ENCODE measurements around the gene PRDM11.

PRDM11 gene

DNA sequence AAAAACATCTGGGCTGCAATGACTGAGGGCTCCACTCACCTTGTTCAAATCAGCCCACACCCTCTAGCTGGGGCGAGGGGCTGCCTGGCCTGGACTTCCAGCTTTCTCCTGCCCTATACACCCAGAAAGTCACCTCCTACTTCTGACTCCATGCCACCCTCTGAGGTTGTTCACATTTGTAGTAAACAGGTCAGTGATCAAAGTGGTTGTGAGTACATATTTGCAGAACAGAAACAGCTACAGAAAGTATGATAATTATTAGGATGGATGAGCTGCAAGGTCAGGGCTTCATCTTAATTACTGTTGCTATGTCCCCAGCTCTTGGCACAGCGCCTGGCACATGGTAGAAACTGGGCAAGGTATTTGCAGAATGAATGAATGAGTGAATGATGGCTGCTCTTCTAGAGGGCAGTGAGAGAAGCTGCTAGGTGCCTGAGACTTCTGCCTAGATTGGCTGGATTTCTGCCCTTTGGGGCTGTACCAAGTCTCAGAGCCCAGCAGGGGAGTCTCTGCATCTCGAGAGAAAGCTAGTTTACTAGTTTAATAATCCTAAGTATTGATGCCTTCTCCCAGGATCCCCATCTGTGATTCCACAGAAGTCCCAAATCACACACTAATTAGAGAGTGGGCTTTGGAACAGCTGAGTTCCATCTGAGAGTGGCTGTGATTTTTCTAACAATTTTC lies 103.7 kb downstream of the PRDM11 start:
- Histone ChIP-seq H3K27me3 (ENCODE audit: control insufficient read depth, insufficient read depth, low read length) (no peaks in the 10 kb centered on the region), H3K4me3 (ENCODE audit: low read length) (no peak overlapping the region), H3K27ac (ENCODE audit: low read length) (no peak overlapping the region), H3K4me1 (ENCODE audit: control insufficient read depth, low read depth, low read length) (no peaks in the 10 kb centered on the region), H3K9ac (ENCODE audit: low read length) (no peak overlapping the region), H3K9me3 (ENCODE audit: control insufficient read depth, low read depth, low read length) (no peaks in the 10 kb centered on the region), H3K36me3 (ENCODE audit: control insufficient read depth, low read depth, low read length) (no peaks in the 10 kb centered on the region)

DNA sequence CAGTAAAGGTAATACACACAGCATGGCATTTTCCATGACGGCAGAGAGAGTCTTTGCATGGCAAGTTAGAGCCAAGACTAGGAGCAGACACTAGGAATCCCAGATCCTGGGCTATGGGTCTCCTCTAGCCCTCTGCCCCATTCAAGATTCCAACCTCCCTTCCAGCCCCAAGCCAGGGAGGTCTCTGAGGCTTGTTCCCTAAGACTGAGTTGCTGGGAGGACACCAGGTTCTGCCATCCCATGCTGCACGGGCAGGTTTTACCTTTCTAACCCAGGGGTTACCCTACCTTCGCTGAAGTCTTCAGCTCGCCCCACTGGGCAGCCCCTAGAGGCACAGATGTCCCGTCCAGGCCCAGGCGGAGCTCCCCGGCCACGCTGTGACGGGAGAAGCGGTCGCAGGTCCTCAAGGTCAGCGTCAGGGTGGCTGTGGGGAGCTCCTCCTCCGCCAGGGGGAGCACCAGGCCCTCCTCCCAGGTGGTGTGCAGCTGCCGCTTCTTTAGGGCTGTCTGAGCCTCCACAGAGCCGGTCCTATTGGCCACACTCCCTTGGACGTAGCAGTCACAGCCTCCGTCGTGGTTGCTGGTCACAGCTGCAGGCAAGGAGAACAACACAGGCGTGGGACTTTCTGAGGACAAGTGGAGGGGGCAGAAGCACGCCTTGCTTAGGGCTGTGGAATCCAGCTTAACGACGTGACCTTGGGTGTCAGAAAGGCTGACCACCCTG lies 105.9 kb downstream of the PRDM11 start:
- no peaks in the 10 kb centered on the region for H3K36me3 ChIP-seq (ENCODE audit: control insufficient read depth, low read depth, low read length)
- H3K9ac ChIP-seq (ENCODE audit: low read length), result no peak overlapping the region
- H3K27me3 ChIP-seq (ENCODE audit: control insufficient read depth, insufficient read depth, low read length), result no peaks in the 10 kb centered on the region
- H3K4me1 ChIP-seq (ENCODE audit: control insufficient read depth, low read depth, low read length), result no peaks in the 10 kb centered on the region
- no peak overlapping the region for H3K4me3 ChIP-seq (ENCODE audit: low read length)
- H3K9me3 ChIP-seq (ENCODE audit: control insufficient read depth, low read depth, low read length), result no peaks in the 10 kb centered on the region
- H3K27ac ChIP-seq (ENCODE audit: low read length), result no peak overlapping the region

DNA sequence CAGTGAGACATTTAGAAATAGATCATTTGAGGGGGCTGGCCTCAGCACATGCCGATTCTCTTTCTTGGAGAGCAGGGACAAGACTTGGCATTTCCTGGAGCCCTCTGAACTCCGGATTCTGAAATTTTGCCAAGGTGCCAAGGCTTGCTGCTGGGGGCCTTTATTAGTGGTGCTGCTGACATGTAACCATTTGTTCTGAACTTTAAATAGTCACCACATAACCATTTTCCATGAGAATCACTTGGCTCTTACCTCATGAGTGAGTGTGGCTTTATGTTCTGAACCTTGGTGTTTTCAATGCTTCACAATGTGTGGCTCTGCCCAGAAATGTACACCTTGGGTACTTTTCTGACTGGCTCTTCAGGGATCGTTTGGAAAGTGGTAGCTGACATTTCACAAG lies 106.4 kb downstream of the PRDM11 start:
- Histone ChIP-seq H3K9ac (ENCODE audit: low read length) (no peak overlapping the region), H3K36me3 (ENCODE audit: control insufficient read depth, low read depth, low read length) (no peaks in the 10 kb centered on the region), H3K4me3 (ENCODE audit: low read length) (no peak overlapping the region), H3K27ac (ENCODE audit: low read length) (no peak overlapping the region), H3K9me3 (ENCODE audit: control insufficient read depth, low read depth, low read length) (no peaks in the 10 kb centered on the region), H3K4me1 (ENCODE audit: control insufficient read depth, low read depth, low read length) (no peaks in the 10 kb centered on the region), H3K27me3 (ENCODE audit: control insufficient read depth, insufficient read depth, low read length) (no peaks in the 10 kb centered on the region)

DNA sequence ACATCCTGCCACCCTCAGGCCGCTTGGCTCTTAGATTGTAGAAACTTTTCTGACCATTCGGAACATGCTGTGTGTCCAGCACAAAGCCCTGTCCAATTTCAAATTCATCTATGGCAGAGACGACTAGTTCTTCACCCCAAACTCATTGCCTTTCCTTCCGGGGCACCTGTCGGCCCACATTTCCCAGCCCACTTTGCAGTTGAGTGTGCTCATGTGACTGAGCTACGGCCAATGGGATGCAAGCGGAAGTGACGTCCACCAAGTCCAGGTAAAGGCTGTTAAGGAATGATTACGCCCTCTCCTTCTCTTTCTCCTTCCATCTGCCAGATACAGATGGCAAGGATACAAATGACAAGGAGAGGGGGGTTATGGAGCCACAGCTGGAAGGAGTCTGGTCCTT lies 107.2 kb downstream of the PRDM11 start:
- no peak overlapping the region for H3K4me3 ChIP-seq (ENCODE audit: low read length)
- H3K27me3 ChIP-seq (ENCODE audit: control insufficient read depth, insufficient read depth, low read length), result no peaks in the 10 kb centered on the region
- no peaks in the 10 kb centered on the region for H3K36me3 ChIP-seq (ENCODE audit: control insufficient read depth, low read depth, low read length)
- no peaks in the 10 kb centered on the region for H3K9me3 ChIP-seq (ENCODE audit: control insufficient read depth, low read depth, low read length)
- H3K27ac ChIP-seq (ENCODE audit: low read length), result no peak overlapping the region
- H3K9ac ChIP-seq (ENCODE audit: low read length), result no peak overlapping the region
- H3K4me1 ChIP-seq (ENCODE audit: control insufficient read depth, low read depth, low read length), result no peaks in the 10 kb centered on the region

DNA sequence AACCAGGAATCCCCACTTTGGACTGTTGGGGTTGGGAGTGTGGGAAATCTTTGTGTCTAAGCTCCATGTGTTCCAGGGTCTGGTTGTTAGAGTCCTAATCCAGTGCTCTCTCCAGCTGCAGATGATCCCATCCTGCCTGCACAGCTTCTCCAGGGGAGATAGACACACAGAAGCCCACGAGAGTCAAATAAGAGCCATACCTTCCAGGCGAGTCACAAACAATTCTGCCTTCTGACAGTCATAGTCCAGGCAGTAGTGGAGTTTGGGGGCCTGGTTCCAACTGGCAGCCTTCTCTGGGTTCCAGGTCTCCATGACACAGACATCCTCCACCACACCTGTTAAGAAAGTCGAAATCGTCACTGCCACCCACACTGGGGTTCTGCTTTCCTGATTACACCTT lies 107.6 kb downstream of the PRDM11 start:
- Histone ChIP-seq H3K9ac (ENCODE audit: low read length) (no peak overlapping the region), H3K27ac (ENCODE audit: low read length) (no peak overlapping the region), H3K9me3 (ENCODE audit: control insufficient read depth, low read depth, low read length) (no peaks in the 10 kb centered on the region), H3K4me1 (ENCODE audit: control insufficient read depth, low read depth, low read length) (no peaks in the 10 kb centered on the region), H3K36me3 (ENCODE audit: control insufficient read depth, low read depth, low read length) (no peaks in the 10 kb centered on the region), H3K4me3 (ENCODE audit: low read length) (no peak overlapping the region), H3K27me3 (ENCODE audit: control insufficient read depth, insufficient read depth, low read length) (no peaks in the 10 kb centered on the region)

DNA sequence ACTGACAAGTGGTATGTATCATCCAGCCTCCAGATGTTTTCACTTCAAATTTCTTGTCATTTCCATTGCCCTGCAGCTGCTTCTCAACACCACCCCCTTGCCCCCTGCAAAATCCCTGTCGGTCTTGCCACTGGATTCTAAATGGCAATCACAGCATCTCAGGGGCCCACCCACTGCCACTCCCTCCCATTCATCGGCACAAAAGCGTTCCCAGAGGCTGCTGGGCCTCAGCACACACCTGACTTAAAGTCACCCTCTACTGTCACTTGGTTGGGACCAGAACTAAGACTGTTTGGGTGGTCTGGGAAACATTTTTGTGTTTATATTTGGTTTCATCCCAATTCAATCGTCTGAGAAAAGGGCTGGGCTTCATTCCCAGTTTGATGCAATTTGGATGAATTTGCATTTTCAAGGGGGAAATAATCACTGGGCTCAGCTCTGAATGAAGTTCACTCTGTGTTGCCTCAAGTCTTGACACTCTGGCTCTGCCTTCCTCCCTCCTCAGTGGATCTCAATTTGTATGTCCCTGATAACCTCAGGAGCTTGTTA lies 112.6 kb downstream of the PRDM11 start:
- Histone ChIP-seq H3K27ac (ENCODE audit: low read length) (no peak overlapping the region), H3K36me3 (ENCODE audit: control insufficient read depth, low read depth, low read length) (no peaks in the 10 kb centered on the region), H3K9ac (ENCODE audit: low read length) (no peak overlapping the region), H3K27me3 (ENCODE audit: control insufficient read depth, insufficient read depth, low read length) (no peaks in the 10 kb centered on the region), H3K9me3 (ENCODE audit: control insufficient read depth, low read depth, low read length) (no peaks in the 10 kb centered on the region), H3K4me3 (ENCODE audit: low read length) (no peak overlapping the region), H3K4me1 (ENCODE audit: control insufficient read depth, low read depth, low read length) (peaks cover 4% of the 10 kb centered on the region)

DNA sequence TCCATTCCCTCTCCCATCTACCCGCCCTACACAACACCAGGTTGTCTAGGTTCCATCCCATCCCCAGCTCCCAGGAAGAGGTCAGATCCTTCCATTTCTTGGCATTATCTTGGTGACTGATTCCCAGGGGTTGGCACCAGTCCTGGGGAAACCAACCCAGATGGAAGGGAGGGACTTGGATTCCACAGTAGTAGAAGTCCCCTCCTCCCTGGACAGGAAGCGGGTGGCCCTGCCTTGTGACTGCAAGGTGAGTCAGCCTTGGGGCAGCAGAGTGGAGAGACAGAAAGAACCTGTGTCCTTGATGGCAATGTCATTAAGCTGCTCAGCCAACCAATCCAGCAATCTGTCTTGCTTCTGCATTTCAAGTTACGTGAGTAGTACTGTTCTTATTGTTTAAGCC lies 113.2 kb downstream of the PRDM11 start:
- H3K36me3 ChIP-seq (ENCODE audit: control insufficient read depth, low read depth, low read length), result no peaks in the 10 kb centered on the region
- H3K9me3 ChIP-seq (ENCODE audit: control insufficient read depth, low read depth, low read length), result no peaks in the 10 kb centered on the region
- H3K27me3 ChIP-seq (ENCODE audit: control insufficient read depth, insufficient read depth, low read length), result no peaks in the 10 kb centered on the region
- H3K4me1 ChIP-seq (ENCODE audit: control insufficient read depth, low read depth, low read length), result peaks cover 4% of the 10 kb centered on the region
- H3K27ac ChIP-seq (ENCODE audit: low read length), result no peak overlapping the region
- H3K9ac ChIP-seq (ENCODE audit: low read length), result no peak overlapping the region
- no peak overlapping the region for H3K4me3 ChIP-seq (ENCODE audit: low read length)

DNA sequence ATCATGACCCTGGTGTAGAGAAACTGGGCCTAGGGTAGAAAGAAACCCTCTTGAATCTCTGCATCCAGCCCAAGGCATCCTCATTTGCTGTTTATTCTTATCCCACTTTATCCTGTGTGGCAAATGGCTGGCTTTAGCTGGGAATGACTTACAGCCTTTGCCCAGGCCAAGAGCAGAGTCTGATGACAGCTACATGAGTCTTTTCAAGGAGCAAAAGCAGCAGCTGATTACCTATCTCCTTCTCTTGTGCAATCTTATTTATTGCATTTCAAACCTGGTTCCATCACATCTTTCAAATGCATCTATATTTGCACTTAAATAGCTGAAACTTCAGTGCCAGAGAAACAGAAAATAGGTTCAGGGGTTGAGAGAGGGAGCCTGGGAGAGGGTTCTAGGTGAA lies 113.6 kb downstream of the PRDM11 start:
- no peaks in the 10 kb centered on the region for H3K9me3 ChIP-seq (ENCODE audit: control insufficient read depth, low read depth, low read length)
- no peak overlapping the region for H3K27ac ChIP-seq (ENCODE audit: low read length)
- no peak overlapping the region for H3K4me3 ChIP-seq (ENCODE audit: low read length)
- no peak overlapping the region for H3K9ac ChIP-seq (ENCODE audit: low read length)
- H3K4me1 ChIP-seq (ENCODE audit: control insufficient read depth, low read depth, low read length), result peaks cover 4% of the 10 kb centered on the region
- no peaks in the 10 kb centered on the region for H3K27me3 ChIP-seq (ENCODE audit: control insufficient read depth, insufficient read depth, low read length)
- no peaks in the 10 kb centered on the region for H3K36me3 ChIP-seq (ENCODE audit: control insufficient read depth, low read depth, low read length)

DNA sequence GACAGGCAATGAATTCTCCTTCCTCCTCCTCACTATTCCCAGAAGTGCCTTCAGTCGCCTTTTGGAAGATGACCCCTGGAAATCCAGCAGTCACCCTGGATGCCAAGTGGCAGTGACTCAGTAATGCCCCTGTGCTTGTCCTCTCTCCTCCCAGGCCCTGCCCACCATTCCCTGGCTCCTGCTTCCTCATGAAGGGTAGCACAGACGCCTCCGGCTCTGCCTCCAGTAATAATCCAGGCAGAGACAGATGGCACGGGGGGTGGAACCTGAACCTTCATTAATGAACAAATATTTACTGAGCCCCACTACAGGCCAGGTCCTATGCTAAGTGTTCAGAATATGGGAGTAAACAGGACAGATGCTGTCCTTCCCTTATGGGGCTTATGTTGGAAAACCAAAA lies 116.5 kb downstream of the PRDM11 start:
- Histone ChIP-seq H3K9ac (ENCODE audit: low read length) (no peak overlapping the region), H3K36me3 (ENCODE audit: control insufficient read depth, low read depth, low read length) (no peaks in the 10 kb centered on the region), H3K4me1 (ENCODE audit: control insufficient read depth, low read depth, low read length) (peaks cover 4% of the 10 kb centered on the region), H3K4me3 (ENCODE audit: low read length) (no peak overlapping the region), H3K27ac (ENCODE audit: low read length) (no peak overlapping the region), H3K27me3 (ENCODE audit: control insufficient read depth, insufficient read depth, low read length) (no peaks in the 10 kb centered on the region), H3K9me3 (ENCODE audit: control insufficient read depth, low read depth, low read length) (no peaks in the 10 kb centered on the region)

DNA sequence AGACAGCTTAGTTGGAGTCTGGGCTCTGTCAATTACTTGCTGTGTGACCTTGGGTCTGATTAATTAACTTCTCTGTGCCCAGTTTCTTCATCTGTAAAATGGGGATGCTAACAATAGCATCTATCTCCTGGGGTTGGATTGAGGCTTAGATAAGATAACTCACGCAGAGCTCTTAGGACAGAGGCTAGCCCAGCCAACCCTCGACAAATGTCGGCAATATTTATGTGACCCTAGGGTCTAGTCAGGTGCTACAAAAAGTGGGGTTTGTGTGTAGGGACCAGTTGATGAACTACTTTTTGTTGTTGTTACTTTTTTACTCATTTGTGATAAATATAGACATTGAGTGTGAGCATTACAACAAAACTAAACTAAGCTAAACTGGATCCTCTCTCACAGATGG lies 117.3 kb downstream of the PRDM11 start:
- Histone ChIP-seq H3K4me3 (ENCODE audit: low read length) (no peak overlapping the region), H3K9ac (ENCODE audit: low read length) (no peak overlapping the region), H3K4me1 (ENCODE audit: control insufficient read depth, low read depth, low read length) (peaks cover 4% of the 10 kb centered on the region), H3K9me3 (ENCODE audit: control insufficient read depth, low read depth, low read length) (no peaks in the 10 kb centered on the region), H3K27ac (ENCODE audit: low read length) (no peak overlapping the region), H3K36me3 (ENCODE audit: control insufficient read depth, low read depth, low read length) (no peaks in the 10 kb centered on the region), H3K27me3 (ENCODE audit: control insufficient read depth, insufficient read depth, low read length) (no peaks in the 10 kb centered on the region)

DNA sequence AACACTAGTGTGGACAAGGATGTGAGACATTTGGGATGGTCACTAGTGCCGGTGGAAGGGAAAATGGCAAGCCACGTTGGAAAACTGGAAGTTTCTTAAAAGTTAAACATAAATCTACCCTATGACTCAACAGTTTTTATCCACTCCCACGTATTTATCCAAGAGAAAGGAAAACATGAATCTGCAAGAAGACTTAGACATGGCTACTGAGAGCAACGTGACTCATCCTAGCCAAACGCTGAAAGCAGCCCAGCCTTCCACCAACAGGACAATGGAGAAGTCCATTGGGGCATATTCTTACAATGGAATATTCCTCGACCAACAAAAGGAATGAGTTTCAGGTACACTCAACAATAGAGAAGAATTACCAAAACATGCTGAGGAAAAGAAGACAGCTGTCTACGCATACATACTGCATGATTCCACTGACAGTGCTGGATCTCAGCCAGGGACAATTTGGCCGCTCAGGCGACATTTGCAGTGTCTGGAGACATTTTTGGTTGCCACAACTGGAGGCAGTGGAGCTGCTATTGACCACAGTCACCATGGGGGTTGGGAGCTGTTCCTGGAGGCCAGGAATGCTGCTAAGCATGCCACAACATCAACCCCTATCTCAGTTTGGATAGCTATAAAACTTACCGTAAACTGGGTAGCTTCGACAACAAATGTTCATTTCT lies 118.5 kb downstream of the PRDM11 start:
- no peaks in the 10 kb centered on the region for H3K36me3 ChIP-seq (ENCODE audit: control insufficient read depth, low read depth, low read length)
- no peaks in the 10 kb centered on the region for H3K9me3 ChIP-seq (ENCODE audit: control insufficient read depth, low read depth, low read length)
- H3K27me3 ChIP-seq (ENCODE audit: control insufficient read depth, insufficient read depth, low read length), result no peaks in the 10 kb centered on the region
- H3K4me1 ChIP-seq (ENCODE audit: control insufficient read depth, low read depth, low read length), result no peaks in the 10 kb centered on the region
- H3K27ac ChIP-seq (ENCODE audit: low read length), result no peak overlapping the region
- H3K4me3 ChIP-seq (ENCODE audit: low read length), result no peak overlapping the region
- no peak overlapping the region for H3K9ac ChIP-seq (ENCODE audit: low read length)

All from iPS-18a (cell line).